GM21360 (cell line): ENCODE data around the gene PJA2.
"Not testable (repeated sequence)": the region's sequence is repeated elsewhere in the genome, so short reads cannot be mapped to it uniquely, and the experiment has no call there.

ENCODE experiments used
- ATAC-seq: cut with Tn5 transposase; IDR thresholded peaks from one replicate; pipeline ENCODE4 v1.9.1; 2021; ENCODE audit warnings: mild to moderate bottlenecking, moderate library complexity; ENCODE audit not compliant: unreplicated experiment

The PJA2 gene

GRCh38 chr5:109313127-109313526 lies 96.6 kb downstream of the PJA2 start:
- ATAC-seq = no peak

GRCh38 chr5:109312695-109313094 lies 97.1 kb downstream of the PJA2 start:
- ATAC-seq = no peak

- ATAC-seq = no peak
These were observed 99.5 kb downstream of the PJA2 start for GRCh38 chr5:109310315-109310714.

GRCh38 chr5:109309326-109310063 lies 100.3 kb downstream of the PJA2 start:
- ATAC-seq = no peak

- no peak for ATAC-seq
These were observed 101.8 kb downstream of the PJA2 start for GRCh38 chr5:109307951-109308350.

GRCh38 chr5:109307456-109307855 lies 102.3 kb downstream of the PJA2 start:
- ATAC-seq = no peak

- ATAC-seq = no peak
These were observed 104.4 kb downstream of the PJA2 start for GRCh38 chr5:109305352-109305751.

GRCh38 chr5:109304309-109304708 lies 105.5 kb downstream of the PJA2 start:
- ATAC-seq = no peak

GRCh38 chr5:109300367-109300766 lies 109.4 kb downstream of the PJA2 start:
- no peak for ATAC-seq

GRCh38 chr5:109299557-109299956 lies 110.2 kb downstream of the PJA2 start:
- ATAC-seq = no peak

- no peak for ATAC-seq
These were observed 111.0 kb downstream of the PJA2 start for GRCh38 chr5:109298794-109299193.

- no peak for ATAC-seq
These were observed 111.9 kb downstream of the PJA2 start for GRCh38 chr5:109297900-109298299.

GRCh38 chr5:109291090-109291489 lies 118.7 kb downstream of the PJA2 start:
- ATAC-seq = no peak

- ATAC-seq = no peak
These were observed 119.5 kb downstream of the PJA2 start for GRCh38 chr5:109290231-109290630.

GRCh38 chr5:109286628-109287027 lies 123.1 kb downstream of the PJA2 start:
- not testable (repeated sequence) for ATAC-seq
